Activated B cell treated with CpG ODN at 0.5 μM for 24 hours (primary cell): ENCODE data around the gene PMS2. TPM values are rescaled to one million over a fixed set of nuclear protein-coding genes. Genes with fewer than 3 reads are reported as not detected.
"Not testable (repeated sequence)": the region's sequence is repeated elsewhere in the genome, so short reads cannot be mapped to it uniquely, and the experiment has no call there.

Source experiments
- ATAC-seq: fragments of 200-7000 bp; cut with Tn5 transposase; one replicate; pipeline ENCODE4 v1.10.0; 2021; ENCODE audit warnings: low read depth, mild to moderate bottlenecking, moderate library complexity
- CTCF ChIA-PET: fragments of 350-600 bp; sonication (Branson Sonifier 250); formaldehyde crosslinking; loops from one replicate; lab custom pipeline; 2021; ENCODE audit warnings: antibody characterized with exemption; lab: Charles Lee
- POLR2A ChIA-PET: fragments of 350-600 bp; sonication (Branson Sonifier 250); formaldehyde crosslinking; loops from one replicate; lab custom pipeline; 2021; ENCODE audit warnings: antibody characterized with exemption; lab: Charles Lee
- DNase-seq: peaks from one replicate; pipeline ENCODE4 v3.0.0; 2022
- H3K27ac Mint-ChIP-seq: one replicate; pipeline ENCODE4 v1.8.0; 2020; ENCODE audit warnings: mixed read lengths
- H3K27me3 Mint-ChIP-seq: one replicate; pipeline ENCODE4 v1.8.0; 2021; ENCODE audit warnings: mixed read lengths
- H3K36me3 Mint-ChIP-seq: one replicate; pipeline ENCODE4 v1.8.0; 2021; ENCODE audit warnings: low read depth, mixed read lengths
- H3K4me1 Mint-ChIP-seq: one replicate; pipeline ENCODE4 v1.8.0; 2021; ENCODE audit warnings: mixed read lengths
- H3K4me3 Mint-ChIP-seq: one replicate; pipeline ENCODE4 v1.8.0; 2020; ENCODE audit warnings: mild to moderate bottlenecking, mixed read lengths
- H3K9me3 Mint-ChIP-seq: one replicate; pipeline ENCODE4 v1.8.0; 2020; ENCODE audit warnings: mixed read lengths
- intact Hi-C: fragments of 100-400 bp; cut with micrococcal nuclease; formaldehyde crosslinking; loops from one replicate; pipeline ENCODE4 v1.15.1; 2024
- total RNA-seq: library from RNA; stranded (reverse); gene quantifications from 2 replicates; pipeline ENCODE4 v1.2.3, GENCODE V29; 2022
- TF ChIP-seq, protein P1 (sequence below): fragments of 200-600 bp; IDR thresholded peaks from one replicate; pipeline ENCODE4 v1.8.0; 2022; ENCODE audit warnings: antibody characterized with exemption, mild to moderate bottlenecking

Gene PMS2
- total RNA-seq, 1 donor from 2014 or later: 25.7 TPM

DNA sequence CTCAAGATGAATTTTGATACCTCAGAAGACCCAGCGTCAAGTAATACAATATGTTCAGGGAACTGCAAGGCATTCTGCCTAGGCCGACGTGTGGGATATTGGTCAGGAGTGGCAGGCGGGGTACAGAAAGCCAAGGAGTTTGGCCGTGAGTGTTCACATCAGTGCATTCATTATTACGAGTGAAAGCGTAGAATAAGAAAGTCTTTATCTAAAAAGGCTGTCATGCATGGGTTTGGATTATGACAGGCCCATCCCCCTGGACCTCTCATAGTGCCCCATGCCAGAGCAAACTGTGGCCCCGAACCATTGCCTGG lies 7.8 kb upstream of the PMS2 start:
- peaks cover 72% of the 10 kb centered on the region for H3K36me3 Mint-ChIP-seq
- CTCF ChIA-PET: no interaction called here
- no peak overlapping the region for H3K4me3 Mint-ChIP-seq
- H3K27ac Mint-ChIP-seq: no peak overlapping the region
- H3K9me3 Mint-ChIP-seq: no peaks in the 10 kb centered on the region
- POLR2A ChIA-PET: interaction anchor here (0.6 kb wide), 1 partner anchor 334 kb away, joined by 4 read pairs; no protein-coding TSS in a partner anchor
- TF ChIP-seq, protein P1, sequence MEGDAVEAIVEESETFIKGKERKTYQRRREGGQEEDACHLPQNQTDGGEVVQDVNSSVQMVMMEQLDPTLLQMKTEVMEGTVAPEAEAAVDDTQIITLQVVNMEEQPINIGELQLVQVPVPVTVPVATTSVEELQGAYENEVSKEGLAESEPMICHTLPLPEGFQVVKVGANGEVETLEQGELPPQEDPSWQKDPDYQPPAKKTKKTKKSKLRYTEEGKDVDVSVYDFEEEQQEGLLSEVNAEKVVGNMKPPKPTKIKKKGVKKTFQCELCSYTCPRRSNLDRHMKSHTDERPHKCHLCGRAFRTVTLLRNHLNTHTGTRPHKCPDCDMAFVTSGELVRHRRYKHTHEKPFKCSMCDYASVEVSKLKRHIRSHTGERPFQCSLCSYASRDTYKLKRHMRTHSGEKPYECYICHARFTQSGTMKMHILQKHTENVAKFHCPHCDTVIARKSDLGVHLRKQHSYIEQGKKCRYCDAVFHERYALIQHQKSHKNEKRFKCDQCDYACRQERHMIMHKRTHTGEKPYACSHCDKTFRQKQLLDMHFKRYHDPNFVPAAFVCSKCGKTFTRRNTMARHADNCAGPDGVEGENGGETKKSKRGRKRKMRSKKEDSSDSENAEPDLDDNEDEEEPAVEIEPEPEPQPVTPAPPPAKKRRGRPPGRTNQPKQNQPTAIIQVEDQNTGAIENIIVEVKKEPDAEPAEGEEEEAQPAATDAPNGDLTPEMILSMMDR: no peak
- intact Hi-C loops: no loop called here
- ATAC-seq (no peak), DNase-seq (no peak)
- no peaks in the 10 kb centered on the region for H3K27me3 Mint-ChIP-seq
- H3K4me1 Mint-ChIP-seq: peaks cover 15% of the 10 kb centered on the region

DNA sequence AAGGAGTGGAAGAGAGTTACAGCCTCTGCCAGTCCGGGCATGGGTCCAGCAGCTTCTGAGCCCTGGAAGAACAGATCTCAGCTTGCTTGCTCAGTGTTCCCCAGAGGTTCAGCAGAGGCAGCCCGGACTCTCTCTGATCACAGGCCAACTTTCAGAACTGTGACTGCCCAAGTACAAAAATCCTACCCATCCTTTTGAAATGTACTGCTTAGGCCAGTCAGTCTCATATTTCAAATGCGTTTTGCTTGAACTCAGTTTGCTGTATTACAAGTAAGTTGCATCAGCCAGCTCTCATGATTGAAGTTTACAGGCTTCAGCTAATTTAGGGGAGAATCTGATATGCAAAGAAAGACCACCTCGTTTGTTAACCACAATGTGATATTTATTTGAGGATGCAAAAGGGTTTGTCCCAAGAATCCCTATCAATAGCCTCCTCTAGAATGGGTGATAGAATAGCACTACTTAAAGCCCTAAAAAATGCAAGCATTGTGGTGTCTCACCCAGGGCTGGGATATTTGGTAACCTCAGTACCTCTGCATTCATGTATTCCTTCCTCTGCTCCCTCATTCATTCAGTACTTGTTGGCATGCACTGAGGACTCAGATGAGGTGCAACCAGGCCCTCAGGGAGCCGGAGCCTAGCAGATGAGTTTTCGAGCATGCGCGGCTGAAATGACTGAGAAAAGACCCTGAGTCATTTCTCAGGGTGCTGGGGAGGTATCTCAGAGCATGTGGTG lies 7.2 kb upstream of the PMS2 start:
- TF ChIP-seq, protein P1: no peak
- ChIA-PET CTCF (no interaction called here), POLR2A (no interaction called here)
- ATAC-seq (no peak), DNase-seq (no peak)
- H3K4me3 Mint-ChIP-seq: no peak overlapping the region
- intact Hi-C loops: no loop called here
- H3K36me3 Mint-ChIP-seq: peaks cover 67% of the 10 kb centered on the region
- H3K4me1 Mint-ChIP-seq: peaks cover 15% of the 10 kb centered on the region
- no peaks in the 10 kb centered on the region for H3K9me3 Mint-ChIP-seq
- peak overlapping the region; percentile 46 for H3K27ac Mint-ChIP-seq
- H3K27me3 Mint-ChIP-seq: no peaks in the 10 kb centered on the region

DNA sequence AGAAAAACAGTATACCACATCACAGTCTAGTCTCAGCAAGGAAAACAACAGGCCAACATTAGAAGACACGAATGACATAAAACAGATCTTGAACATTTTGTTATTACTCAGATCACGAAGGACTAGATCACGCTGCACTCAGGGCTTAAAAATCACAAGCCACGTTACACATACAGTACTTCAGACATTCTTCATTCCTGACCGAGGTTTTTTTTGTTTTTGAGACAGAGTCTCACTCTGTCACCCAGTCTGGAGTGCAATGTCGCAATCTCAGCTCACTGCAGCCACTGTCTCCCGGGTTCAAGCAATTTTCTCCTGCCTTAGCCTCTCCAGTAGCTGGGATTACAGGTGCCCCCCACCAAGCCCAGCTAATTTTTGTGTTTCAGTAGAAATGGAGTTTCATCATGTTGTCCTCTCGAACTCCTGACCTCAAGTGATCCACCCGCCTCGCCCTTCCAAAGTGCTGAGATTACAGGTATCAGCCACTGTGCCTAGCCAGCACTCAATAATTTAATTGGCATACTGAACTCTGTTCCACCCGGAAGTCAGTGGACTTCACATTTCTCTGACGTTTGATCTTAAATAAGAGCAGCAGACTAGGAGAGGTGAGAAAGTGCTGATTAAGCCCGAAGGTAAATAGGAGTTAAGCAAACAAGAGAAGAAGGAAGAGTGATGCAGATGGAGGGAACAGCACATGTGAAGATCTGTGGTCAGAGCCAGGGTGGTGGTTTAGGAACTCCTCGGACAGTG lies 3.7 kb upstream of the PMS2 start:
- ChIA-PET CTCF (no interaction called here), POLR2A (no interaction called here)
- TF ChIP-seq, protein P1: no peak
- Mint-ChIP-seq H3K4me3 (no peak overlapping the region), H3K27ac (no peak overlapping the region), H3K4me1 (peaks cover 32% of the 10 kb centered on the region), H3K27me3 (no peaks in the 10 kb centered on the region), H3K9me3 (no peaks in the 10 kb centered on the region), H3K36me3 (peaks cover 45% of the 10 kb centered on the region)
- ATAC-seq: no peak
- intact Hi-C loops: no loop called here
- DNase-seq: no peak

DNA sequence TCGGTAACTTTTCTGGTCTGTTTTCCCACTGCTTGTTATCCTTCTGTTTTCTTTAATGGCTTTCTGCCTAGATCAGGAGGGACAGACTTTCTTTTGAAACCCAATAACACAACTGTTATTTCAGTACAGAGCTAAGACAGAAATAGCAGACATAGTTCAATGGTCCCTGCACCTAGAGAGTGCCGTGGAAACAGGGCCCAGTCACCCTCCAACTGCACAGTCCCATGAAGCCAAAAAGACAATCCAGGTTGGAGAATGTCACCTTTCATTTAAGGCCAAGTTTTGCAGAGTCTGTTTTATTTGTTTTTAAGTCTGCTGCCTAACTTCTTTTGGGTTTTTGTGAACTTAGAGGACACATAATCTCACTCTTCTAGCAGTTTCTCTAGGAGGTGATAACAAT lies 2.7 kb upstream of the PMS2 start:
- no peak overlapping the region for H3K4me3 Mint-ChIP-seq
- no peaks in the 10 kb centered on the region for H3K27me3 Mint-ChIP-seq
- intact Hi-C loops: no loop called here
- H3K9me3 Mint-ChIP-seq: no peaks in the 10 kb centered on the region
- H3K36me3 Mint-ChIP-seq: peaks cover 36% of the 10 kb centered on the region
- TF ChIP-seq, protein P1: no peak
- no peak overlapping the region for H3K27ac Mint-ChIP-seq
- no peak for ATAC-seq
- peaks cover 37% of the 10 kb centered on the region for H3K4me1 Mint-ChIP-seq
- ChIA-PET POLR2A (interaction anchor here (0.6 kb wide), 1 partner anchor 339 kb away, joined by 4 read pairs; no protein-coding TSS in a partner anchor), CTCF (no interaction called here)
- no peak for DNase-seq

DNA sequence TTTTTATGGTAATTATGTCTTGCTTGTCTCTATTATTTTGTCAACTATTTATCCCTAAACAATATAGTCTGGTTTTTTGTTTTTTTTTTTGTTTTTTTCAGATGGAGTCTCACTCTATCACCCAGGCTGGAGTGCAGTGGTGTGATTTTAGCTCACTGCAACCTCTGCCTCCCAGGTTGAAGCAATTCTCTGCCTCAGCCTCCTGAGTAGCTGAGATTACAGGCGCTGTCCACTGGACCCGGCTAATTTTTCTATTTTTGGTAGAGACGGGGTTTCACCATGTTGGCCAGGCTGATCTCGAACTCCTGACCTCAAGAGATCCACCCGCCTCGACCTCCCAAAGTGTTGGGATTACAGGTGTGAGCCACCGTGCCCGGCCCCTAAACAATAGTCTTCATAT lies 1.5 kb upstream of the PMS2 start:
- Mint-ChIP-seq H3K4me3 (peak overlapping the region; percentile 92), H3K27ac (peak overlapping the region; percentile 22), H3K4me1 (peaks cover 34% of the 10 kb centered on the region), H3K36me3 (peaks cover 29% of the 10 kb centered on the region)
- H3K9me3 Mint-ChIP-seq, ATAC-seq, intact Hi-C loops, H3K27me3 Mint-ChIP-seq, DNase-seq, CTCF ChIA-PET, POLR2A ChIA-PET: not testable (repeated sequence)

DNA sequence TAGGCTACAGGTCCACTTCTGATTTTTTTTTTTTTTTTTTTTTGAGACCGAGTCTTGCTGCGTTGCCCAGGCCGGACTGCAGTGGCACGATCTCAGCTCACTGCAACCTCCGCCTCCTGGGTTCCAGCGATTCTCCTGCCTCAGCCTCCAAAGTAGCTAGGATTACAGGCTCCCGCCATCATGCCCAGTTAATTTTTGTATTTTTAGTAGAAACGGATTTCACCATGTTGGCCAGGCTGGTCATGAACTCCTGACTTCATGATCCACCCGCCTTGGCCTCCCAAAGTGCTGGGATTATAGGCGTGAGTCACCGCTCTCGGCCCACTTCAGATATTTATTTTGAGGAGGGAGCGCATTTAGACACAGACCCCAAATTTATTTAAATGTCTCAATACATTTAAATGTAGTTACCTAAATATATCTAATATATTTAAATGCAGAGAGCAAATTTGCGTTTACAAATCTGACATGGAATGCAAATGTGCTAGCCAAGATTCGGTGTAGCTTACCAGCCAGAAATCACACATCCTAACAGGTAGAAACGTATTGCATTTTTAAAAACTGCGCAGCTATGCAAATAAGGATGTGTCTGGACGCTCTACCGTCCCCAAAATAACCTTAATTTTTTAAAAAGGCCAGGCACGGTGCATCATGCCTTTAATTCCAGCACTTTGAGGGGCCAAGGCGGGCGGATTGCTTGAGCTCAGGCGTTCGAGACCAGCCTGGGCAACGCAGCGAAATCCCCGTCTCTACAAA lies 836 bp downstream of the PMS2 start:
- H3K27me3 Mint-ChIP-seq, ATAC-seq, DNase-seq, intact Hi-C loops, H3K9me3 Mint-ChIP-seq: not testable (repeated sequence)
- POLR2A ChIA-PET: interaction anchor here (1.0 to 2.3 kb wide), 4 partner anchors 19 to 440 kb away, joined by 4 to 12 read pairs (median 8); partner anchors contain the start of gene DAGLB
- H3K4me1 Mint-ChIP-seq: peaks cover 34% of the 10 kb centered on the region
- CTCF ChIA-PET: interaction anchor here (0.7 to 1.7 kb wide), 5 partner anchors 10 to 455 kb away, joined by 3 to 9 read pairs (median 6); no protein-coding TSS in a partner anchor
- H3K27ac Mint-ChIP-seq: peak overlapping the region; percentile 18
- peaks cover 29% of the 10 kb centered on the region for H3K36me3 Mint-ChIP-seq
- H3K4me3 Mint-ChIP-seq: peak overlapping the region; percentile 92
